Measurements from ENCODE around the gene PHIP.

The PHIP gene

GRCh38 chr6:79031821-79032590 lies 46.0 kb downstream of the PHIP start:
- no peak for TF ChIP-seq CTCF (IDR thresholded peaks at IDR 0.05)

GRCh38 chr6:79030511-79030910 lies 47.5 kb downstream of the PHIP start:
- no peak for TF ChIP-seq CTCF (IDR thresholded peaks at IDR 0.05)

- no peak for TF ChIP-seq CTCF (IDR thresholded peaks at IDR 0.05)
These were observed 48.0 kb downstream of the PHIP start for GRCh38 chr6:79030023-79030422.

GRCh38 chr6:79028641-79029314 lies 49.3 kb downstream of the PHIP start:
- no peak for TF ChIP-seq CTCF (IDR thresholded peaks at IDR 0.05)

- no peak for TF ChIP-seq CTCF (IDR thresholded peaks at IDR 0.05)
These were observed 66.1 kb downstream of the PHIP start for GRCh38 chr6:79011940-79012339.

- no peak for TF ChIP-seq CTCF (IDR thresholded peaks at IDR 0.05)
These were observed 67.6 kb downstream of the PHIP start for GRCh38 chr6:79010422-79010821.

GRCh38 chr6:79009819-79010218 lies 68.2 kb downstream of the PHIP start:
- no peak for TF ChIP-seq CTCF (IDR thresholded peaks at IDR 0.05)

Data from LNCAP (cell line).